DOHH2 (cell line): ENCODE results near the gene SLIT2.

Source experiments
- H3F3A ChIP-seq: fragments of 200-600 bp; sonication (generic), shearing (Covaris generic); 2 replicates; pipeline ENCODE4 v1.6.0; 2016; ENCODE audit warnings: antibody characterized with exemption, mild to moderate bottlenecking; ENCODE audit not compliant: control insufficient read depth, insufficient read depth
- H3K27ac ChIP-seq: fragments of 200-600 bp; sonication (generic); 2 replicates; pipeline ENCODE4 v1.5.1; 2014; ENCODE audit warnings: low read depth, mild to moderate bottlenecking, low read length, moderate library complexity
- H3K27me3 ChIP-seq: fragments of 200-600 bp; sonication (generic); 2 replicates; pipeline ENCODE4 v1.6.1; 2014; ENCODE audit warnings: mild to moderate bottlenecking, low read length, mixed read lengths; ENCODE audit not compliant: control insufficient read depth
- H3K36me3 ChIP-seq: fragments of 200-600 bp; sonication (generic); 2 replicates; pipeline ENCODE4 v1.6.1; 2014; ENCODE audit warnings: mild to moderate bottlenecking, low read length, moderate library complexity, mixed read lengths; ENCODE audit not compliant: control insufficient read depth
- H3K4me1 ChIP-seq: fragments of 200-600 bp; sonication (generic); 2 replicates; pipeline ENCODE4 v1.6.1; 2014; ENCODE audit warnings: mild to moderate bottlenecking, low read length, mixed read lengths; ENCODE audit not compliant: control insufficient read depth
- H3K4me2 ChIP-seq: fragments of 200-600 bp; sonication (generic); 2 replicates; pipeline ENCODE4 v1.6.0; 2014; ENCODE audit warnings: mild to moderate bottlenecking, low read length, moderate library complexity
- H3K4me3 ChIP-seq: fragments of 200-600 bp; sonication (generic); 2 replicates; pipeline ENCODE4 v1.5.1; 2014; ENCODE audit warnings: mild to moderate bottlenecking, low read length, mixed read lengths
- H3K79me2 ChIP-seq: fragments of 200-600 bp; sonication (generic); 2 replicates; pipeline ENCODE4 v1.6.1; 2014; ENCODE audit warnings: mild to moderate bottlenecking, low read length, mixed read lengths; ENCODE audit not compliant: control insufficient read depth
- H3K9me2 ChIP-seq: fragments of 200-600 bp; sonication (generic); replicated peaks from 2 replicates; pipeline ENCODE4 v1.6.1; 2014; ENCODE audit warnings: mild to moderate bottlenecking, low read length, mixed read lengths; ENCODE audit not compliant: control insufficient read depth
- H3K9me3 ChIP-seq: fragments of 200-600 bp; sonication (generic); 2 replicates; pipeline ENCODE4 v1.6.1; 2014; ENCODE audit warnings: antibody characterized with exemption, low read length, mixed read lengths; ENCODE audit not compliant: control insufficient read depth, insufficient read depth
- H4K20me1 ChIP-seq: fragments of 200-600 bp; sonication (generic); 2 replicates; pipeline ENCODE4 v1.6.0; 2014; ENCODE audit warnings: low read depth, mild to moderate bottlenecking, antibody characterized with exemption, low read length, moderate library complexity; ENCODE audit not compliant: control insufficient read depth, insufficient read depth
- CTCF ChIP-seq: fragments of 200-600 bp; sonication (generic); IDR thresholded peaks from one replicate; pipeline ENCODE4 v1.5.1; 2014; ENCODE audit warnings: antibody characterized with exemption, mild to moderate bottlenecking, low read depth, low read length; ENCODE audit not compliant: poor library complexity, severe bottlenecking
- EZH2phosphoT487 ChIP-seq: fragments of 200-600 bp; sonication (generic); IDR thresholded peaks from 2 replicates; pipeline ENCODE4 v1.6.1; 2017; ENCODE audit warnings: borderline replicate concordance, mild to moderate bottlenecking, antibody characterized with exemption, low read length, moderate library complexity, mixed read lengths

SLIT2 gene

GRCh38 chr4:20248155-20248558 is 3.5 kb upstream of the SLIT2 start:
- H3K9me3 ChIP-seq: peaks cover 8% of the 10 kb centered on the region; the same call in 1 of the 2 replicates
- H3K36me3 ChIP-seq: no peaks in the 10 kb centered on the region
- H3K27me3 ChIP-seq: no peaks in the 10 kb centered on the region
- no peak overlapping the region for H3K4me3 ChIP-seq
- no peaks in the 10 kb centered on the region for H4K20me1 ChIP-seq
- H3K4me2 ChIP-seq: no peak overlapping the region
- H3K27ac ChIP-seq: no peak overlapping the region
- no peaks in the 10 kb centered on the region for H3K9me2 ChIP-seq
- peak; percentile 69 for TF ChIP-seq CTCF
- no peak for TF ChIP-seq EZH2phosphoT487
- H3F3A ChIP-seq: no peaks in the 10 kb centered on the region
- H3K79me2 ChIP-seq: no peaks in the 10 kb centered on the region
- no peaks in the 10 kb centered on the region for H3K4me1 ChIP-seq

- H3K27me3 ChIP-seq: no peaks in the 10 kb centered on the region
- no peaks in the 10 kb centered on the region for H3K79me2 ChIP-seq
- H3K27ac ChIP-seq: no peak overlapping the region
- no peaks in the 10 kb centered on the region for H4K20me1 ChIP-seq
- H3K9me2 ChIP-seq: no peaks in the 10 kb centered on the region
- H3K36me3 ChIP-seq: no peaks in the 10 kb centered on the region
- no peak overlapping the region for H3K4me2 ChIP-seq
- H3F3A ChIP-seq: no peaks in the 10 kb centered on the region
- H3K4me1 ChIP-seq: no peaks in the 10 kb centered on the region
- H3K4me3 ChIP-seq: no peak overlapping the region
- TF ChIP-seq CTCF (no peak), EZH2phosphoT487 (no peak)
- H3K9me3 ChIP-seq: peaks cover 16% of the 10 kb centered on the region; the same call in 1 of the 2 replicates
These were observed 2.4 kb upstream of the SLIT2 start for GRCh38 chr4:20249333-20249732.

GRCh38 chr4:20251031-20251795 is 492 bp upstream of the SLIT2 start:
- Histone ChIP-seq H3K27ac (no peak overlapping the region), H4K20me1 (no peaks in the 10 kb centered on the region), H3K79me2 (no peaks in the 10 kb centered on the region), H3K4me2 (no peak overlapping the region), H3K36me3 (no peaks in the 10 kb centered on the region), H3K9me3 (peaks cover 21% of the 10 kb centered on the region; the same call in 1 of the 2 replicates), H3K4me3 (no peak overlapping the region), H3K4me1 (no peaks in the 10 kb centered on the region), H3F3A (no peaks in the 10 kb centered on the region), H3K27me3 (no peaks in the 10 kb centered on the region), H3K9me2 (no peaks in the 10 kb centered on the region)
- no peak for TF ChIP-seq EZH2phosphoT487
- no peak for TF ChIP-seq CTCF
